ENCODE measurements around the gene TXLNA.

- no peak for TF ChIP-seq CTCF (IDR thresholded peaks at IDR 0.05; ENCODE audit: low read length)
- TF ChIP-seq EZH2 (IDR thresholded peaks at IDR 0.05; ENCODE audit: borderline replicate concordance, low read length) = no peak
Observed at GRCh38 chr1:32181065-32181464, 1.6 kb downstream of the TXLNA start.

Measured in OCI-LY1 (cell line).